CD1c-positive myeloid dendritic cell (primary cell): ENCODE results near the gene SLC2A6.

Source experiments
- DNase-seq: peaks from one replicate; pipeline ENCODE4 v3.0.0-alpha.2; 2016; ENCODE audit errors: extremely low spot score

Gene SLC2A6

GRCh38 chr9:133440874-133441273 lies 38.0 kb downstream of the SLC2A6 start:
- DNase-seq: no peak

GRCh38 chr9:133439337-133439736 lies 39.6 kb downstream of the SLC2A6 start:
- no peak for DNase-seq

GRCh38 chr9:133437753-133438531 lies 41.0 kb downstream of the SLC2A6 start:
- no peak for DNase-seq

GRCh38 chr9:133436681-133437080 lies 42.2 kb downstream of the SLC2A6 start:
- DNase-seq: no peak

- no peak for DNase-seq
Observed at GRCh38 chr9:133433351-133433843, 45.5 kb downstream of the SLC2A6 start.

- no peak for DNase-seq
Observed at GRCh38 chr9:133430244-133430643, 48.7 kb downstream of the SLC2A6 start.

DNA sequence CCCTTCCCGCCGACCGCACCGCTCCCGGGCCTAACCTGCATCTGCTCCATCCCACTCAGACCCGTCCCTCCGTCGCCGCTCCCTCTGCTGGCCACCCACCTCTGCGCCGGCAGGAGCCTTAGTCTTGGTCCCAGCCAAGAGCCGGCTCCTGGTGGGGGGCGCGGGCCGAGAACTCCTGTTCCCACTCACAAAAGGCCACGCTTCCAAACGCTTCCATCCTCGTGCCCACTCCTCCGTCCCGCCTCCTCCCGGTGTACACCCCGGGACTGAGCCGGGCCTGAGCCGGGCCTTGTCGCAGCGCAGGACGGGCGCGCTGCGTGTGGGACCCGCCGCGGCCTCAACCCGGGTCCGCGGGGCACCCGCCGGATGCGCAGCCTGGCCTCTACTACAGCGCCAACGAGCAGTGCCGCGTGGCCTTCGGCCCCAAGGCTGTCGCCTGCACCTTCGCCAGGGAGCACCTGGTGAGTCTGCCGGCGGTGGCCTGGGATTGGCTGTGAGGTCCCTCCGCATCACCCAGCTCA lies 49.2 kb downstream of the SLC2A6 start:
- no peak for DNase-seq

DNA sequence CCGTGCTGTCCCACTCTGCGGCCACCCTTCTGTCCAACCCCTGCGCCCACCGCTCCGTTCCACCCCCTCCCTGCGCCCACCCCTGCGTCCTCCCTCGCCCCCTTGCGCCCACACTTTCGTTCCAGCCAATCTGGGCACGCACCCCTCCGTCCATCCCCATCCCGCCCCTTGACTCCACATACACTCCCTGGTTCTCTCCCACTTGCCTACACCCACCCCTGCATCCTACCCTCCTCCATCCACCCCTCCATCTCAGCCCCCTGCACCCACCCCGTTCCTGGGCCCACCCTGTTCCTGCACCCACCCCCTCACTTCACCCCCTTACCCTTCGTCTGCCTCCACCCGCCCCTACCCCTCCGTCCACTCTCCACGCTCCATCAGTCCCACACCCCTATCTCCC lies 49.7 kb downstream of the SLC2A6 start:
- DNase-seq: no peak

GRCh38 chr9:133428617-133429101 lies 50.2 kb downstream of the SLC2A6 start:
- no peak for DNase-seq

DNA sequence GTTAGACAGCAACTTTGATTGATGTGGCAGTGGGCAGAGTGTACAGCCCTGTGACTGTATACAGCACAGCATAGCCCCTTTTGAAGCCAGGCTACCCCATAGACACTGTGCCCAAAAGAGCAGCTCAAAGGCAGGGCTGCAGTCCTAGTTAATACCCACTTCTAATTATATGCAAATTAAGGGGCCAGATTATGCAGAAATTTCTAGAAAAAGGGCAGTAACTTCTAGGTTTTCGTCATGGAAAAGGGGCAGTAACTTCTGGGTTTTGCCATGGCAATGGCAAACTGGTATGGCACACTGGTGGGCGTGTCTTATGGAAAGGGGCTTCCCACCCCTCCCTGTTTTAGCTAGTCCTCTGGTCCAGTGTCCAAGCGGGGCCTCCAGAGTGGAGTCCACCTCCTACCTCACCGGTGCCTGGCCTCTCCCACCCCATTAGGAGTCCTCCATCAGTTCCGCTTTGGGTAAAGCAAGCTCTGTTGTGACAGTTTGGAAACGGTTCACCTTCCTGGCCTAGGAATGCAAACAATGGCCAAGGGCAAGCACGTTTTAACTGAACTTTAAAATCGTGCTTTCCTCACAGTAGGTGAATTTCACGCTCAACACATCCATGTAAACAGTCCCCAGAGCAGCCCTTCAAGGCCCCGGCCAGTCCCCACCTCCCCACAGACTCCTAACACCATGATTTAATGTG lies 51.1 kb downstream of the SLC2A6 start:
- no peak for DNase-seq

DNA sequence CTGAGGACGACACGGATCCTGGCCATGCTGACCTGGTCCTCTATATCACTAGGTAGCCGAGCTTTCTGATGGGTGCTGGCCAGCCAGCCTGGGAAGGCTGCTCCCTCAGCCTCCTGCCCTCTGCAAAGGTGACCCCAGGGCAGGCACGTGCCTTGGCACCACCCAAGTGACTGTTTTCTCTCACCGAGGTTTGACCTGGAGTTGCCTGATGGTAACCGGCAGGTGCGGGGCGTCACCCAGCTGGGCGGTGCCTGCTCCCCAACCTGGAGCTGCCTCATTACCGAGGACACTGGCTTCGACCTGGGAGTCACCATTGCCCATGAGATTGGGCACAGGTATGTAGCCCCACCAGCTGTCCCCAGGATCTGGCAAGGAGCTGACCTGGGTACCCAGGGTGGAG lies 52.9 kb downstream of the SLC2A6 start:
- no peak for DNase-seq

- no peak for DNase-seq
Observed at GRCh38 chr9:133425049-133425632, 53.8 kb downstream of the SLC2A6 start.

DNA sequence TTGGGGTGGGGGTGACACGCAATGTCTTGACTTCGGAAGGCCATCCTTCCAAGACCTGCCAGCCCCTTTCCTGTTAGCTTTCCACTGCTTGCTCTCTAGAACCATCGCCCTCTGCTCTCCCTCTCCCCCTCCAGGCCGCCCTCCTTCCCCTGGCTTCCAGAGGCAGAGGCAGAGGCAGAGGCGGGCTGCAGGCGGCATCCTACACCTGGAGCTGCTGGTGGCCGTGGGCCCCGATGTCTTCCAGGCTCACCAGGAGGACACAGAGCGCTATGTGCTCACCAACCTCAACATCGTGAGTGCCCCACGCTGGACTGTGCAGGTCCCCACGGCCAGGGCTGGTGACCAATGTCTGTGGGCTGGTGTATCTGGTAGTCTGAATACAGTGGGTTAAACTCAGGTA lies 54.7 kb downstream of the SLC2A6 start:
- no peak for DNase-seq

GRCh38 chr9:133423216-133423615 lies 55.7 kb downstream of the SLC2A6 start:
- DNase-seq: no peak

DNA sequence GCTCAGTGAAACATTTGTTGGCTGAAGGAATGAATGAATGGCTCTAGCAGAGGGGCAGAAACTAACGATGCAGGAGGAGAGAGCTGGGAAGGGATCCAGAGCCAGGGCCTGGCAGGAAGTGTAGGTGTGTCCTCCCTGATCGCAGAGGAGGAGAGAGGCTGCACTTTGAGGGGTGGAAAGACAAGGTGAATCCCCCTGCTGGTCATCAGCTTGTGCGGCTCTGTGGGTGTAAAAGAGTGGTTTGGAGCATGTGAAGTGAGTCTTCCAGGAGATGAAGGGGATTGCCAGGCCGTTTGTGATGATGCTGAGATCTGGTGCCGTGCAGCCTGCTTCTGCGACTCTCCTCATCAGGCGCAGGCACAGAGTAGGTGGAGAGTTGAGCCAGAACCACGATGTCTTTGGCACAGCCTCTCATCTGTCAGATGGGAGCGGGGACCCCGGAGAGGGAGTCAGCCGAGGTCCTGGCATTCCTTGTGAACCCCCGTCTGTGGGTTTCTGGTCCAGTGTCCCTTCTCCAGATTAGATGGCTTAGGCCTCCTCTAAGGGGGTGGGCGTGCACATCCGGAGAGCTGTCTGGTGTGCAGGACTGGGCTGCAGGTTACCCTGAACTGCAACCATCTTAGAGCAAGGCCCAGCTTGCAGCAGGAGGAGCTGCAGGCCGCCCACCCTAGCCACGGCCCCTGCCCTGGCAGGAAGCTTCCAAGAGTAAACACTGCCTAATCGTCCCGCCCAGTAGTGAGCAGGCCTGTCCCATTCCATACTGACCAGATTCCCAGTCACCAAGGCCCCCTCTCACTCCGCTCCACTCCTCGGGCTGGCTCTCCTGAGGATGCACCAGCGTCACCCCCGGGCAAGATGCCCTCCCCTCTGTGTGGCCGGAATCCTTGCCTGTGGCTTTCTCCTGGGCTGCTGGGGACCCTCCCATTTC lies 57.0 kb downstream of the SLC2A6 start, which contains the start of gene ADAMTS13:
ADAMTS13 (plus strand) TSS at position 753 of the 928 bp plus-strand sequence; CDS start at position 830, 77 bp downstream.
- no peak for DNase-seq
